GM19025 (cell line): Measurements from ENCODE around the gene TCEANC.
"Not testable (repeated sequence)": the region's sequence is repeated elsewhere in the genome, so short reads cannot be mapped to it uniquely, and the experiment has no call there.

ENCODE experiments used
- ATAC-seq: cut with Tn5 transposase; IDR thresholded peaks from one replicate; pipeline ENCODE4 v1.9.1; 2021; ENCODE audit warnings: mild to moderate bottlenecking, low read depth, moderate library complexity; ENCODE audit not compliant: unreplicated experiment

The TCEANC gene

GRCh38 chrX:13655674-13656073 is 2.7 kb downstream of the TCEANC start:
- ATAC-seq: no peak

GRCh38 chrX:13658602-13659001 is 5.7 kb downstream of the TCEANC start:
- ATAC-seq: no peak

- no peak for ATAC-seq
These were observed 6.1 kb downstream of the TCEANC start for GRCh38 chrX:13659063-13659462.

GRCh38 chrX:13661735-13662288 is 8.9 kb downstream of the TCEANC start:
- ATAC-seq: no peak

- ATAC-seq: no peak
These were observed 9.4 kb downstream of the TCEANC start for GRCh38 chrX:13662355-13662791.

- no peak for ATAC-seq
These were observed 11.1 kb downstream of the TCEANC start for GRCh38 chrX:13664020-13664419.

GRCh38 chrX:13666836-13667235 is 13.9 kb downstream of the TCEANC start:
- ATAC-seq: no peak

GRCh38 chrX:13667919-13668318 is 15.0 kb downstream of the TCEANC start:
- ATAC-seq: no peak

- ATAC-seq: peak; percentile 53
These were observed 16.4 kb downstream of the TCEANC start for GRCh38 chrX:13669246-13669737.

- not testable (repeated sequence) for ATAC-seq
These were observed 16.8 kb downstream of the TCEANC start for GRCh38 chrX:13669755-13670154.

GRCh38 chrX:13670197-13670596 is 17.3 kb downstream of the TCEANC start:
- ATAC-seq: no peak

GRCh38 chrX:13673016-13673415 is 20.1 kb downstream of the TCEANC start:
- ATAC-seq: no peak

GRCh38 chrX:13676885-13677284 is 23.9 kb downstream of the TCEANC start:
- no peak for ATAC-seq

GRCh38 chrX:13679700-13680099 is 26.8 kb downstream of the TCEANC start:
- not testable (repeated sequence) for ATAC-seq

- ATAC-seq: no peak
These were observed 28.7 kb downstream of the TCEANC start for GRCh38 chrX:13681595-13681994.

- no peak for ATAC-seq
These were observed 31.4 kb downstream of the TCEANC start for GRCh38 chrX:13684361-13684760.

- ATAC-seq: no peak
These were observed 32.3 kb downstream of the TCEANC start for GRCh38 chrX:13685126-13685763.

- no peak for ATAC-seq
These were observed 34.3 kb downstream of the TCEANC start for GRCh38 chrX:13687203-13687602.

- ATAC-seq: no peak
These were observed 35.5 kb downstream of the TCEANC start for GRCh38 chrX:13688384-13688957.

GRCh38 chrX:13688958-13689740 is 36.2 kb downstream of the TCEANC start, which contains the start of gene RAB9A:
TSS of gene RAB9A (plus strand) at chrX:13689128. CDS start at chrX:13708747, 19,619 bp downstream.
- peak; percentile 68 for ATAC-seq

GRCh38 chrX:13689741-13690211 is 36.8 kb downstream of the TCEANC start:
- ATAC-seq: no peak
